ENCODE measurements around the gene AVPR1A.

The AVPR1A gene

DNA sequence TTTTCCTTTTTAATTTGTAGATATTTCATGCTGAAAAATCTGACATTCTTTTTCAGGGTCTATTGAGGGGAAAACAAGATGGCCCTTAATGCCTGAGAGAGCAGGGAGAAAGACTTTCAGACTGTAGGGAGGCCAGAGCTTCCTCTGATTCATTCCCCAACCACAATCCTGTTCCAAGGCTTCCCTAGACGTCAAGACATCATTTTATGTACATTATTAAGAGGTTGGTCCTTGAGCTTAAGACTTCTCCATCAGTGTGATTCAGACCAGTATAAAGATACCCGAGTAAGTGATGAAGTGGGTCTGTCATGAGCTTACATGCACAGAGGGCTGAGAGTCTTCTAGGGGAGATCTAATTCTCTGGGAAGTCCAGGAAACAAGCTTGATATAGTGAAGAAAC lies 57.3 kb downstream of the AVPR1A start:
- no peak for DNase-seq (ENCODE audit: low read depth)

DNA sequence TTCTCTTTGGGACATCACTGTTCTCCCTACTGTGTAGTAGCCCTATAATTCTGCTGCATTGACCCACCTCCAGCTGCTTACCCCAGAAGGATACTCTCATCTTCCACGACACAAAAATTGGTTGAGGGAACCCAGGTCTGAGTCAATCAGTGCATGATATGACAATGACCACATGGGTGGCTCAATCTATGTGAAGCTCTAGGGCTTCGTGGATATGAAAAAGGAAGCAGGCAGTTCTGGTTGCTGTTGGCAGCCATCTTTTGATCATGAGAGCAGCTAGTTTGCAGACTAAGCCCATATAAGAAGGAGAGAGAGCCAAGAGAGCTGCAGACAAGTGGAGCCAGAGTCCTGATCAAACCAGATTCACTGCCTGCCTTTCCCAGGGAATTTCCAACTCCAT lies 57.9 kb downstream of the AVPR1A start:
- no peak for DNase-seq (ENCODE audit: low read depth)

Measured in activated T-cell treated with anti-CD3 and anti-CD28 coated beads for 1 hour (primary cell).